Ramos (cell line): ENCODE data around the gene NAA10.

Experiments used
- in situ Hi-C: fragments of 300-500 bp; cut with MboI; formaldehyde crosslinking; loops from one replicate; pipeline ENCODE4 v1.14.3; 2022; ENCODE audit warnings: low sequenced_read_pairs; ENCODE audit not compliant: unreplicated experiment

The NAA10 gene

GRCh38 chrX:153920546-153920945, 14.3 kb downstream of the NAA10 start:
- in situ Hi-C loops: no loop called here

DNA sequence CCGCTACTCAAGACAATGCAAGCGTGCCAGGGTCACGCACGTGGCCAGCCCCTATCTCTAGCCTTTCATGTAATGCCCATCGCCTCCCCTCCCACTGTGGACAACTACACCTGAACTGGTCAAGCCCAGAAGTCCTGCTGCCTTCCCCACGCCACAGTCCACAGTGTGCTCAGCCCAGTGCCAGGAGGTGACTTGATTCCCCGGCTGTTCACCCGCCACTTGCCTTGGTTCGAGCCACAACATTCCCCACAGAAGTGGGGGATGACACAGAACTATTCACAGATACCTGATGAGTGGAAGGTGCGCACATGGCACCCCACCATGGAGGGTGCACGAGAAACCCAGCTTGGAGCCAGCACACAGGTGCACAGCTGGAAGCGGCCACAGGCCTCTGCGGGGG, 15.6 kb downstream of the NAA10 start:
- in situ Hi-C loops: no loop called here

GRCh38 chrX:153917869-153918268, 17.0 kb downstream of the NAA10 start:
- in situ Hi-C loops: no loop called here

GRCh38 chrX:153913701-153914100, 21.1 kb downstream of the NAA10 start:
- in situ Hi-C loops: no loop called here

DNA sequence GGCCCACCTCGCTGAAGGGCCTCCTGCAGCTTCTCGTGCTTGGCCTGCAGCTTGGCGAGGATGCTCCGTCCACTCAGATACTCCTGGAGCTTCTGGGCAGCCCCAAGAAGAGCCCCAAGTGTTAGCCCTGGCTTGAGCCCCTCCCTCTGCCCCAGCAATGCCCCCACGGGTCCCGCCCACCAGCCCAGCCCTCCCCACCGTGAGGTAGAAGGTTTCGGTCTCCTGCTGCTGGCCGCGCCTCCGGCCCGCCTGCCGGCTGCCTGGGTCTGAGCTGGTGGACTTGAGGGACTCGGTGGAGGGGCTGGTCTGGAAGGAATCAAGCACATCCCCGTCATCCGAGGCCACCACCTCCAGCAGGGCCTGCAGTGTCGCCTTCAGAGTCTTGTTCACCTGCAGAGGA, 21.6 kb downstream of the NAA10 start:
- in situ Hi-C loops: no loop called here

DNA sequence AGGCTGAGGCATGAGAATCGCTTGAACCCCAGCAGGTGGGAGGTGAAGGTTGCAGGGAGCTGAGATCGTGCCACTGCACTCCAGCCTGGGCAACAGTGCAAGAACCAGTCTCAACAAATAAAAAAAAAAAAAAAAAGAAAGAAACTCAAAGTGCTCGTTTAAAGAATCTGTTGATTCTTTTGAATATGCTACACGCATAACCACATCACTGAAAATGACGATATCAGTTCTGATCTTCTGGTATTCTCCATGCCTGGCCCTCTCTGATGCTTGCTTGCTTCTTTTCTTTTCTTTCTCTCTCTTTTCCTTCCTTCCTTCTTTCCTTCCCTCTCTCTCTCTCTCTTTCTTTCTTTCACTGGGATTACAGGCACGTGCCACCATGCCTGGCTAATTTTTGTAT, 23.0 kb downstream of the NAA10 start:
- in situ Hi-C loops: no loop called here

- in situ Hi-C loops: no loop called here
Measured at GRCh38 chrX:153910446-153910845, 24.4 kb downstream of the NAA10 start.

DNA sequence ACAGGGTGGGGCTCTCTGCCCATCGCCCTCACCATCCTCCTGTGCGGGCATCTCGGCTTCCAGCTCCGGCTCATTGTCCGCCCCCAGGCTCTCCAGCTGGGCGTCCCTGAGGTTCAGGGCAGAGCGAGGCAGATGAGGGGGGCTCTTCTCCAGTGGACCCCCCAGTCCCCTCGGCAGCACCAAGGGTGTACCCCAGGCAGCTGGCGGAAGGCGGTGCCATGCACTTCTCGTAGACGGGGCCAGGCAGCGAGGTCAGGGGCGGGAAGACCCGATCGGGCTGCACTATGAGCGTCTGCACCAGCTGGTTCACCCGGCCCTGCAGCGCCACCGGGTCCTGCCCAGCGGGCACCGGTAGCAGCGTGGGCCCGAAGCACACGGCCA, 24.9 kb downstream of the NAA10 start:
- in situ Hi-C loops: no loop called here

DNA sequence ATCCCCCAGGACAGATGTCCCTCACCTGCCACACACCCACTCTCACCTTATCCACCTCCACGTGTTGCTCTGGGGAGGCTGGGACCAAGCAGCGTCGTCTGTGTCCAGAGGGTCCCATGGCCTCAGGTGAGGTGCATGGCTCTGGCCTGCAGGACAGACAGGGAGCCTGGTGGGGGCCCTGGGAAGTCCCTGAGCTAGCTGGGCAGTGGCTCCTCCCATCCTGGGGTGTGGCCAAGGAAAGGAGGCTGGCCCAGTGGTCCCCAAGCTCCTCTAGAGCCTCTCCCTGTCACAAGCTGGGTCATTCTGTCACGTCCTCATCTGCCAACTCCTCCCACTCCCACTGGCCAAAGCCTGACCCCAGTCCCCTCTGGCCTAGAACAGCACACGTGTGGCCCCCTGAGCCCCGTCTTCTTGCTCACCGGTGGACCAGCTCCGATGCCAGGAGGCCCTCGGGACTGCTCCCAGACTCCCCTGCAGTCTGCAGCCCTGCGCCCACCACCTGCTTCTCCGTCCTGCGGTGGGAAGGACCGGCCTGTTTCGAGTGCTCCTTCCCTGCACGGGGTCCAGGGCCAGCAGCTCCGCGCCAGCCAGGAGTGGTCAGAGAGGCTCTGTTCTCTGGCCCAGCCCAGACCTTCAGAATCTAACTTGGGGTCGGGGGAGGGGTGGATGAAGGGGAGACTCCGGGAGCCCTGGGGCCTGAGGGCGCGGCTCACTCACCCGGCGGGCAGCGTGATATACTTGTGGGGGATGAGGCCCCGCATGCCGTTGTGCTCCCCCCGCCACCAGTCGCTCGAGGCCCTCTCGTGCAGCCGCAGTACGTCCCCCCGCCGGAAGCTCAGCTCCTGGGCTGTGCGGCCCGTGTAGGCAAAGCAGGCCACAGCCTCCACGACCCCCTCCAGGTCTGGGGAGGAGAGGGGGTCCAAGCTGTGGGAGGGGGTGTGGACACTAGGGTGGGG, 25.5 kb downstream of the NAA10 start:
- in situ Hi-C loops: no loop called here

- in situ Hi-C loops: no loop called here
Measured at GRCh38 chrX:153908219-153908860, 26.5 kb downstream of the NAA10 start.

DNA sequence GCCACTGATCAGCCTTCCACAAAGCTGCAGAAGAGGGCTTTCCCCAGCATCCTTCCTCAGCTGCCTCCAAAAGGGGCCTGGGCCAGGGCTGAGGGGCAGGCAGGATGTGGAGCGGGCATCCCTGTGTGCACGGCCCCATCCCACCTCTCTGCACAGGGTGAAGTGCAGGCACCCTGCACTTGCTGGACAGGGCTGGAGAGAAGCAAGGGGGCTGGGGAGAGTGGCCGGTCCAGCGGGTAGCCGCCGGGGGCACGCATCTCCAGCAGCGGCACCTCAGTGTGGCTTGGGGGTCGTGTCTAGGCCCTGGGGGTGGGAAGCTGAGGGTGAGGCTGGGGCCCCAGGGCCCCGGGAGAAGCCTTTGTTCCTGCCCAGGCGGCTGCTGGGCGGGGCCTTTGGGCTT, 27.4 kb downstream of the NAA10 start:
- in situ Hi-C loops: no loop called here

DNA sequence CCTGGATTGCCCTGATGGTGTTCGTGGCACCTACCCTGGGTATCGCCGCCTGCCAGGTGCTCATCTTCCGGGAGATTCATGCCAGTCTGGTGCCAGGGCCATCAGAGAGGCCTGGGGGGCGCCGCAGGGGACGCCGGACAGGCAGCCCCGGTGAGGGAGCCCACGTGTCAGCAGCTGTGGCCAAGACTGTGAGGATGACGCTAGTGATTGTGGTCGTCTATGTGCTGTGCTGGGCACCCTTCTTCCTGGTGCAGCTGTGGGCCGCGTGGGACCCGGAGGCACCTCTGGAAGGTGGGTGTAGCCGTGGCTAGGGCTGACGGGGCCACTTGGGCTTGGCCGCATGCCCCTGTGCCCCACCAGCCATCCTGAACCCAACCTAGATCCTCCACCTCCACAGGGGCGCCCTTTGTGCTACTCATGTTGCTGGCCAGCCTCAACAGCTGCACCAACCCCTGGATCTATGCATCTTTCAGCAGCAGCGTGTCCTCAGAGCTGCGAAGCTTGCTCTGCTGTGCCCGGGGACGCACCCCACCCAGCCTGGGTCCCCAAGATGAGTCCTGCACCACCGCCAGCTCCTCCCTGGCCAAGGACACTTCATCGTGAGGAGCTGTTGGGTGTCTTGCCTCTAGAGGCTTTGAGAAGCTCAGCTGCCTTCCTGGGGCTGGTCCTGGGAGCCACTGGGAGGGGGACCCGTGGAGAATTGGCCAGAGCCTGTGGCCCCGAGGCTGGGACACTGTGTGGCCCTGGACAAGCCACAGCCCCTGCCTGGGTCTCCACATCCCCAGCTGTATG, 28.5 kb downstream of the NAA10 start:
- in situ Hi-C loops: no loop called here

- in situ Hi-C loops: no loop called here
Measured at GRCh38 chrX:153905481-153906095, 29.2 kb downstream of the NAA10 start.

- in situ Hi-C loops: no loop called here
Measured at GRCh38 chrX:153903991-153904957, 30.6 kb downstream of the NAA10 start, which contains the start of gene AVPR2. AVPR2 (plus strand) TSS chrX:153904673; CDS start chrX:153905146, 473 bp downstream.

GRCh38 chrX:153903238-153903980, 31.4 kb downstream of the NAA10 start:
- in situ Hi-C loops: no loop called here

DNA sequence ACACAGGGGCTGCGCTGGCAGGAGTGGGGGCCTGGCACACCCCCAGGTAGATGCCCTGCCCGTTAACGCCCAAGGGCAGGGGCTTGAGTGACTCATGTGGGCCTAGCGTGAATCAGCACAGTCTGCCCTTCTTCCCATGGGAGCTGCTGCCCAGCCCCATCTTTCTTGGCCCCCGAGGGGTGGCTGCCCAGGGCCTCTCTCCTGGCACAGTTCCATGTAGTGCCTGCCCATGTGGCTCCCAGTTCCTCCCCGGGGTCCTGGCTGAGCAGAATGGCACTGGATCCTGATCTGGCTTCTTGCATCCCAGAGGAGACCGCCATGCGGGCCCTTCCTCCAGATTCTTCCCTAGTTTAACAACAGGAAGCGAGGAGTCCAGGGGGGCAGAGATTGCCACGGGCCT, 32.5 kb downstream of the NAA10 start:
- in situ Hi-C loops: no loop called here

- in situ Hi-C loops: no loop called here
Measured at GRCh38 chrX:153901753-153902140, 33.1 kb downstream of the NAA10 start.
